GM10266 (cell line): ENCODE data around the gene RNF123.
A peak's percentile ranks its signal among the peaks of the same experiment; 100 is the strongest.

Experiments used
- DNase-seq: peaks from one replicate; pipeline ENCODE4 v3.0.0; 2012; ENCODE audit errors: extremely low spot score
- TF ChIP-seq, protein P1 (sequence below): IDR thresholded peaks from 2 replicates; pipeline ENCODE4 v1.5.1; 2012; ENCODE audit warnings: mild to moderate bottlenecking, low read depth; ENCODE audit not compliant: control insufficient read depth, insufficient read depth; ENCODE audit errors: missing control alignments

RNF123 gene

DNA sequence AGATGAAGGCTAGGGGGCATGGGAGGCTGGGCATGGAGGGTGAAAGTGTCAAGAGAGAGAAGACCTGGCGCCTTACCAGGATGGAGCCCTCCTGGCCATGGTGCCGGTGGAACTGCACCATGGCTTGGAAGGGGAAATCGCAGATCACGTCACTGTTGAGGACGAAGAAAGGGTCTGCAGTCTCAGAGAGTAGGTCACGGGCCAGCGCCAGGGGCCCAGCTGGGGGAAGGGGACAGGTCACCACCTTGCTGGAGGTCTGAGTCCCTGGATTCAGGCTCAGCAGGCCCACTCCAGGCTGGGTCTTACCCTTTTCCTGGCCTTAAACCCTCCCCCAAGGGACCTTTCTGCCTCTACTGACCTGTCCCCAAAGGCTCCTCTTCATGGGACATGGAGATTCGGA, 33.5 kb downstream of the RNF123 start:
- no peak for DNase-seq
- TF ChIP-seq, protein P1, sequence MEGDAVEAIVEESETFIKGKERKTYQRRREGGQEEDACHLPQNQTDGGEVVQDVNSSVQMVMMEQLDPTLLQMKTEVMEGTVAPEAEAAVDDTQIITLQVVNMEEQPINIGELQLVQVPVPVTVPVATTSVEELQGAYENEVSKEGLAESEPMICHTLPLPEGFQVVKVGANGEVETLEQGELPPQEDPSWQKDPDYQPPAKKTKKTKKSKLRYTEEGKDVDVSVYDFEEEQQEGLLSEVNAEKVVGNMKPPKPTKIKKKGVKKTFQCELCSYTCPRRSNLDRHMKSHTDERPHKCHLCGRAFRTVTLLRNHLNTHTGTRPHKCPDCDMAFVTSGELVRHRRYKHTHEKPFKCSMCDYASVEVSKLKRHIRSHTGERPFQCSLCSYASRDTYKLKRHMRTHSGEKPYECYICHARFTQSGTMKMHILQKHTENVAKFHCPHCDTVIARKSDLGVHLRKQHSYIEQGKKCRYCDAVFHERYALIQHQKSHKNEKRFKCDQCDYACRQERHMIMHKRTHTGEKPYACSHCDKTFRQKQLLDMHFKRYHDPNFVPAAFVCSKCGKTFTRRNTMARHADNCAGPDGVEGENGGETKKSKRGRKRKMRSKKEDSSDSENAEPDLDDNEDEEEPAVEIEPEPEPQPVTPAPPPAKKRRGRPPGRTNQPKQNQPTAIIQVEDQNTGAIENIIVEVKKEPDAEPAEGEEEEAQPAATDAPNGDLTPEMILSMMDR = no peak

DNA sequence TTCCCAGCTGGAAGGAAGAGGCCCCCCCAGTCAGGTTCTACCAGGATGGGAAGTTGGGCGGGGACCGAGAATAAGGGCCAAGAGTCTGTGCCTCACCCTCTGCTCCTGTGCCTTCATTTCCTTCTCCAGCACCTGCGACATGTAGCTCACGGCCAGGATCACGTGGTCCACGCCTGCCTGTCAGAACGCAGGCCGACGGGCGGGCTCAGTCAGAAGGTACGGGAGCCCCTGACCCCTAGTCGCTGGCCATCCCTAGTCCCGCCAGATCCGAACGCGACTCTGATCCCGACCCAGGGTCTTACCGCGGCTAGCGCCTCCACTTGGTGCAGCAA, 33.9 kb downstream of the RNF123 start:
- TF ChIP-seq, protein P1 = no peak
- peak; percentile 72 for DNase-seq

GRCh38 chr3:49723628-49724551, 34.5 kb downstream of the RNF123 start, which contains the start of gene GMPPB:
GMPPB (minus strand) TSS chr3:49723951; CDS start chr3:49723726, 225 bp downstream.
- DNase-seq = peak; percentile 98
- TF ChIP-seq, protein P1 = no peak

- TF ChIP-seq, protein P1 = no peak
- peak; percentile 55 for DNase-seq
Measured at GRCh38 chr3:49724586-49724985, 35.2 kb downstream of the RNF123 start.

DNA sequence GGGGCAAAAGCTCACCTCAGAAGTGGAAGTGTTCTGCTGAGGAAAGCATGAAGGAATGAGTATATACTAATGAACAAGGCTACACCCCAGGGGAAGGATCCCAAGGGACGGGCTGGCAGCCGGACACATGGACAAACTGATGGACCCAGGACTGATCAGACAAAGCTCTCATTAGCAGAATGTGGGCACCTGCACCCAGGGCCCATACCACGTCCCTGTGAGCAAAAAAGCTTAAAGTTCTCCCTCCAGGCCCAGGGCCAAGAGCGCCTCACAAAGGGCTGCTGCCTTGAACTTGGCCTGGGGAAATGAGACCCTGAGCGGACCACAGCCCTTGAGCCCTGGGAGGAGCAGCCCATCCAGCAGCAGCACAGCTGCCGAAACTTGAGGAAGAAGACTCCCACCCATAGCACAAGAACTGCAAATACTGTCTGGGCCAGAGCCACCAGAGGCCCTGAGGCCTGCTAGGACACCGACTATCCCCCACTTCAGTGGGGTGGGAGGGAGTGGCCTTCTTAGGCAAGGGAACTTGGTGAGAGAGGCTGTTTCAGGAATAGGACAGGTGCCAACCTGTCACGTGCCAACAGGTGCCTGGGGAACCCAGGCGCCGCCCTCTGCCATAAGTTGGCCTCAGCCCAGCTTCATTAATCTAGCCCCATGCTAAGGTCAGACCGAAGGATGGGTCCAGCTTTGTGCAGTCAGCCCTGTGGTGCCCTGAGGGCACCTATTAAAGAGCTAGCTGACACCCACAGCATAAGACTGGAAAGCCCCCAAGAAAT, 36.7 kb downstream of the RNF123 start:
- TF ChIP-seq, protein P1 = no peak
- no peak for DNase-seq

GRCh38 chr3:49727154-49727923, 38.0 kb downstream of the RNF123 start:
- TF ChIP-seq, protein P1 = no peak

More at GRCh38 chr3:49727154-49727923, 38.0 kb downstream of the RNF123 start:
- peak; percentile 47 for DNase-seq
